ENCODE results near the gene SAFB. TPM values are rescaled to one million over a fixed set of nuclear protein-coding genes. Genes with fewer than 3 reads are reported as not detected.

Gene SAFB
- total RNA-seq, 1 experiment from 2014 or later: 83.0 TPM

- H3K27ac ChIP-seq (ENCODE audit: low read length): no peak overlapping the region
- POLR2A ChIA-PET: no interaction called here
- ATAC-seq (no peak), DNase-seq (ENCODE audit: low read depth, low spot score) (no peak)
- no peak overlapping the region for H3K4me3 ChIP-seq (ENCODE audit: low read depth in 2 of 2, low read length in 2 of 2)
- intact Hi-C loops (cut with micrococcal nuclease; ENCODE audit: unreplicated experiment): no loop called here
- in situ Hi-C loops (cut with HindIII; ENCODE audit: low pct_unique_long_range_greater_than_20kb, low sequenced_read_pairs): no loop called here
- H3K27me3 ChIP-seq (ENCODE audit: control insufficient read depth, insufficient read depth, low read length): no peaks in the 10 kb centered on the region
- H3K4me1 ChIP-seq (ENCODE audit: control insufficient read depth, insufficient read depth, low read length): no peaks in the 10 kb centered on the region
- TF ChIP-seq POLR2AphosphoS5 (IDR thresholded peaks at IDR 0.05; ENCODE audit: low read depth, low read length) (no peak), TCF7L2 (IDR thresholded peaks at IDR 0.05; ENCODE audit: low read depth, low read length) (no peak), SIN3A (IDR thresholded peaks at IDR 0.05; ENCODE audit: borderline replicate concordance, insufficient read depth, low read depth, low read length) (no peak), CTCF (IDR thresholded peaks at IDR 0.05) (no peak), REST (IDR thresholded peaks at IDR 0.05; ENCODE audit: insufficient read depth in 1 of 2, low read depth in 2 of 2, low read length in 1 of 2) (no peak)
- CTCF ChIA-PET: interaction anchor here (0.5 to 0.6 kb wide), 2 partner anchors 535 to 1302 kb away, joined by 6 to 7 read pairs; no protein-coding TSS in a partner anchor
- H3K9me3 ChIP-seq (ENCODE audit: control insufficient read depth, insufficient read depth, low read depth, low read length): no peaks in the 10 kb centered on the region
- no TSS peak for BruUV-seq (replicated peaks)
- H3K36me3 ChIP-seq (ENCODE audit: control insufficient read depth, insufficient read depth, low read length): peaks cover 12% of the 10 kb centered on the region
Observed at GRCh38 chr19:5654931-5655330, 32.0 kb downstream of the SAFB start.

- Histone ChIP-seq H3K9me3 (ENCODE audit: control insufficient read depth, insufficient read depth, low read depth, low read length) (no peaks in the 10 kb centered on the region), H3K27me3 (ENCODE audit: control insufficient read depth, insufficient read depth, low read length) (no peaks in the 10 kb centered on the region), H3K36me3 (ENCODE audit: control insufficient read depth, insufficient read depth, low read length) (peaks cover 12% of the 10 kb centered on the region), H3K4me1 (ENCODE audit: control insufficient read depth, insufficient read depth, low read length) (no peaks in the 10 kb centered on the region), H3K4me3 (ENCODE audit: low read depth in 2 of 2, low read length in 2 of 2) (no peak overlapping the region), H3K27ac (ENCODE audit: low read length) (no peak overlapping the region)
- intact Hi-C loops (cut with micrococcal nuclease; ENCODE audit: unreplicated experiment) (no loop called here), in situ Hi-C loops (cut with HindIII; ENCODE audit: low pct_unique_long_range_greater_than_20kb, low sequenced_read_pairs) (no loop called here)
- BruUV-seq (replicated peaks): no TSS peak
- ChIA-PET POLR2A (no interaction called here), CTCF (no interaction called here)
- no peak for TF ChIP-seq POLR2AphosphoS5 (IDR thresholded peaks at IDR 0.05; ENCODE audit: low read depth, low read length)
- no peak for TF ChIP-seq TCF7L2 (IDR thresholded peaks at IDR 0.05; ENCODE audit: low read depth, low read length)
- no peak for TF ChIP-seq SIN3A (IDR thresholded peaks at IDR 0.05; ENCODE audit: borderline replicate concordance, insufficient read depth, low read depth, low read length)
- TF ChIP-seq REST (IDR thresholded peaks at IDR 0.05; ENCODE audit: insufficient read depth in 1 of 2, low read depth in 2 of 2, low read length in 1 of 2): no peak
- TF ChIP-seq CTCF (IDR thresholded peaks at IDR 0.05): no peak
- DNase-seq (ENCODE audit: low read depth, low spot score) (no peak), ATAC-seq (no peak)
Observed at GRCh38 chr19:5655412-5655811, 32.5 kb downstream of the SAFB start.

Data from Panc1 (cell line).